Neural progenitor cell (in vitro differentiated cells): ENCODE results near the gene HCK. TPM values are rescaled to one million over a fixed set of nuclear protein-coding genes. Genes with fewer than 3 reads are reported as not detected.
A peak's percentile ranks its signal among the peaks of the same experiment; 100 is the strongest.

ENCODE experiments used
- DNase-seq: peaks from one replicate; pipeline ENCODE4 v3.0.0-alpha.2; 2016; ENCODE audit warnings: low spot score
- H2AFZ ChIP-seq: fragments of 200-600 bp; sonication (generic); replicated peaks from 2 replicates; pipeline ENCODE4 v1.6.1; 2016; ENCODE audit warnings: antibody characterized with exemption
- H3F3A ChIP-seq: fragments of 200-600 bp; sonication (generic); 2 replicates; pipeline ENCODE4 v1.6.1; 2016; ENCODE audit warnings: antibody characterized with exemption, low read depth
- H3K27ac ChIP-seq: fragments of 200-600 bp; sonication (generic); 2 replicates; pipeline ENCODE4 v1.5.1; 2016; ENCODE audit warnings: mild to moderate bottlenecking
- H3K27me3 ChIP-seq: fragments of 200-600 bp; sonication (generic); 2 replicates; pipeline ENCODE4 v1.6.1; 2016; ENCODE audit warnings: mild to moderate bottlenecking, moderate library complexity
- H3K36me3 ChIP-seq: fragments of 200-600 bp; sonication (generic); 2 replicates; pipeline ENCODE4 v1.5.1; 2016
- H3K4me1 ChIP-seq: fragments of 200-600 bp; sonication (generic); 2 replicates; pipeline ENCODE4 v1.6.1; 2016; ENCODE audit warnings: mixed run types
- H3K4me2 ChIP-seq: fragments of 200-600 bp; sonication (generic); 2 replicates; pipeline ENCODE4 v1.6.1; 2016
- H3K4me3 ChIP-seq: fragments of 200-600 bp; sonication (generic); 2 replicates; pipeline ENCODE4 v1.5.1; 2016
- H3K79me2 ChIP-seq: fragments of 200-600 bp; sonication (generic); 2 replicates; pipeline ENCODE4 v1.6.1; 2016; ENCODE audit warnings: low read depth
- H3K9ac ChIP-seq: fragments of 200-600 bp; sonication (generic); 2 replicates; pipeline ENCODE4 v1.6.1; 2016
- H3K9me3 ChIP-seq: fragments of 200-600 bp; sonication (generic); 2 replicates; pipeline ENCODE4 v1.5.1; 2016; ENCODE audit warnings: low read depth
- H4K20me1 ChIP-seq: fragments of 200-600 bp; sonication (generic); 2 replicates; pipeline ENCODE4 v1.6.1; 2016; ENCODE audit warnings: low read depth
- H3K27ac Mint-ChIP-seq: 3 replicates; pipeline ENCODE4 v1.8.0; 2021; ENCODE audit warnings: mixed read lengths
- H3K27me3 Mint-ChIP-seq: 2 replicates; pipeline ENCODE4 v1.8.0; 2022; ENCODE audit warnings: low read depth, mild to moderate bottlenecking, inconsistent platforms, moderate library complexity, mixed read lengths; ENCODE audit not compliant: insufficient read depth
- H3K36me3 Mint-ChIP-seq: 3 replicates; pipeline ENCODE4 v1.8.0; 2021; ENCODE audit warnings: mixed read lengths
- H3K4me1 Mint-ChIP-seq: 3 replicates; pipeline ENCODE4 v1.8.0; 2021; ENCODE audit warnings: mixed read lengths
- H3K4me3 Mint-ChIP-seq: 3 replicates; pipeline ENCODE4 v1.8.0; 2021; ENCODE audit warnings: mild to moderate bottlenecking, moderate library complexity, mixed read lengths
- H3K9me3 Mint-ChIP-seq: 3 replicates; pipeline ENCODE4 v1.8.0; 2020; ENCODE audit warnings: mixed read lengths
- CTCF ChIP-seq: fragments of 200-600 bp; sonication (generic); IDR thresholded peaks from 2 replicates; pipeline ENCODE4 v1.5.1; 2017; ENCODE audit warnings: antibody characterized with exemption, mild to moderate bottlenecking
- EZH2 ChIP-seq: fragments of 200-600 bp; sonication (generic); IDR thresholded peaks from 2 replicates; pipeline ENCODE4 v1.6.1; 2017; ENCODE audit warnings: antibody characterized with exemption, mild to moderate bottlenecking, moderate library complexity
- EZH2phosphoT487 ChIP-seq: fragments of 200-600 bp; sonication (generic); IDR thresholded peaks from 2 replicates; pipeline ENCODE4 v1.6.1; 2017; ENCODE audit warnings: antibody characterized with exemption
- total RNA-seq: library from RNA; depleted of rRNA; stranded (reverse); fragments of >200 nt; gene quantifications from 2 replicates; pipeline ENCODE4 v1.2.3, GENCODE V29; 2015; ENCODE audit warnings: low replicate concordance

The HCK gene
- total RNA-seq, 1 donor from 2014 or later, result not detected

- Histone ChIP-seq H3K9ac (no peak overlapping the region), H3K79me2 (no peaks in the 10 kb centered on the region), H3K27ac (no peak overlapping the region), H3K4me3 (no peak overlapping the region), H3K36me3 (no peaks in the 10 kb centered on the region), H3K9me3 (no peaks in the 10 kb centered on the region), H3K4me1 (peaks cover 7% of the 10 kb centered on the region), H4K20me1 (no peaks in the 10 kb centered on the region), H3K4me2 (no peak overlapping the region), H2AFZ (no peak overlapping the region), H3F3A (peaks cover under 1% of the 10 kb centered on the region), H3K27me3 (peaks cover 19% of the 10 kb centered on the region)
- H3K36me3 Mint-ChIP-seq, result no peaks in the 10 kb centered on the region
- H3K27me3 Mint-ChIP-seq, result peaks cover 23% of the 10 kb centered on the region
- no peak for TF ChIP-seq CTCF
- TF ChIP-seq EZH2, result no peak
- TF ChIP-seq EZH2phosphoT487, result no peak
- no peak overlapping the region for H3K4me3 Mint-ChIP-seq
- no peak for DNase-seq
- no peak overlapping the region for H3K27ac Mint-ChIP-seq
- no peaks in the 10 kb centered on the region for H3K9me3 Mint-ChIP-seq
- peaks cover 34% of the 10 kb centered on the region for H3K4me1 Mint-ChIP-seq
Measured at GRCh38 chr20:32024683-32025295, 27.3 kb upstream of the HCK start.

GRCh38 chr20:32027643-32028042 lies 24.4 kb upstream of the HCK start:
- Mint-ChIP-seq H3K36me3 (no peaks in the 10 kb centered on the region), H3K27me3 (peaks cover 11% of the 10 kb centered on the region), H3K9me3 (no peaks in the 10 kb centered on the region), H3K4me1 (peaks cover 26% of the 10 kb centered on the region), H3K4me3 (peak overlapping the region; percentile 86), H3K27ac (peak overlapping the region; percentile 29)
- Histone ChIP-seq H3K27me3 (peaks cover 34% of the 10 kb centered on the region), H3K27ac (no peak overlapping the region), H4K20me1 (peaks cover 4% of the 10 kb centered on the region), H3F3A (peaks cover 4% of the 10 kb centered on the region), H3K79me2 (no peaks in the 10 kb centered on the region), H3K4me1 (peaks cover 7% of the 10 kb centered on the region), H3K9ac (no peak overlapping the region), H3K4me2 (no peak overlapping the region), H3K36me3 (no peaks in the 10 kb centered on the region), H3K9me3 (no peaks in the 10 kb centered on the region), H2AFZ (no peak overlapping the region), H3K4me3 (no peak overlapping the region)
- no peak for DNase-seq
- TF ChIP-seq CTCF, result no peak
- TF ChIP-seq EZH2phosphoT487, result no peak
- TF ChIP-seq EZH2, result no peak

- peaks cover 9% of the 10 kb centered on the region for H3K27me3 Mint-ChIP-seq
- H3K36me3 Mint-ChIP-seq, result no peaks in the 10 kb centered on the region
- Histone ChIP-seq H3K9me3 (no peaks in the 10 kb centered on the region), H3K9ac (no peak overlapping the region), H3K4me3 (no peak overlapping the region), H3K4me2 (no peak overlapping the region), H3K27me3 (peaks cover 45% of the 10 kb centered on the region), H2AFZ (no peak overlapping the region), H3K79me2 (no peaks in the 10 kb centered on the region), H4K20me1 (peaks cover 4% of the 10 kb centered on the region), H3F3A (peaks cover 4% of the 10 kb centered on the region), H3K4me1 (peaks cover 6% of the 10 kb centered on the region), H3K36me3 (no peaks in the 10 kb centered on the region), H3K27ac (no peak overlapping the region)
- DNase-seq, result peak; percentile 59
- H3K27ac Mint-ChIP-seq, result peak overlapping the region; percentile 84
- TF ChIP-seq CTCF, result no peak
- TF ChIP-seq EZH2, result no peak
- TF ChIP-seq EZH2phosphoT487, result no peak
- no peaks in the 10 kb centered on the region for H3K9me3 Mint-ChIP-seq
- peaks cover 26% of the 10 kb centered on the region for H3K4me1 Mint-ChIP-seq
- peak overlapping the region; percentile 86 for H3K4me3 Mint-ChIP-seq
Measured at GRCh38 chr20:32028647-32029372, 23.2 kb upstream of the HCK start.
